Hepatocyte (in vitro differentiated cells): ENCODE measurements around the gene ZNF622. TPM values are rescaled to one million over a fixed set of nuclear protein-coding genes. Genes with fewer than 3 reads are reported as not detected.
"Not testable (repeated sequence)": the region's sequence is repeated elsewhere in the genome, so short reads cannot be mapped to it uniquely, and the experiment has no call there.

Source experiments
- DNase-seq: peaks from one replicate; pipeline ENCODE4 v3.0.0-alpha.2; 2016; ENCODE audit warnings: low spot score
- H2AFZ ChIP-seq: fragments of 200-600 bp; sonication (generic); 2 replicates; pipeline ENCODE4 v1.6.0; 2016; ENCODE audit warnings: antibody characterized with exemption, mild to moderate bottlenecking
- H3K27ac ChIP-seq: fragments of 200-600 bp; sonication (generic); 2 replicates; pipeline ENCODE4 v1.5.1; 2016; ENCODE audit warnings: mild to moderate bottlenecking
- H3K27me3 ChIP-seq: fragments of 200-600 bp; sonication (generic); 2 replicates; pipeline ENCODE4 v1.6.1; 2016
- H3K36me3 ChIP-seq: fragments of 200-600 bp; sonication (generic); replicated peaks from 2 replicates; pipeline ENCODE4 v1.5.1; 2016; ENCODE audit warnings: low read depth; ENCODE audit not compliant: insufficient read depth
- H3K4me1 ChIP-seq: fragments of 200-600 bp; sonication (generic); 2 replicates; pipeline ENCODE4 v1.5.1; 2016; ENCODE audit warnings: mild to moderate bottlenecking, moderate library complexity; ENCODE audit not compliant: insufficient read depth
- H3K4me2 ChIP-seq: fragments of 200-600 bp; sonication (generic); 2 replicates; pipeline ENCODE4 v1.6.0; 2016
- H3K4me3 ChIP-seq: fragments of 200-600 bp; sonication (generic); 2 replicates; pipeline ENCODE4 v1.5.1; 2016; ENCODE audit warnings: mild to moderate bottlenecking
- H3K79me2 ChIP-seq: fragments of 200-600 bp; sonication (generic); 2 replicates; pipeline ENCODE4 v1.6.0; 2017; ENCODE audit warnings: mild to moderate bottlenecking
- H3K9me2 ChIP-seq: fragments of 200-600 bp; sonication (generic); replicated peaks from 2 replicates; pipeline ENCODE4 v1.6.0; 2017; ENCODE audit warnings: mild to moderate bottlenecking; ENCODE audit not compliant: insufficient read depth
- H3K9me3 ChIP-seq: fragments of 200-600 bp; sonication (generic); 2 replicates; pipeline ENCODE4 v1.5.1; 2016; ENCODE audit warnings: low read depth, mild to moderate bottlenecking
- H4K20me1 ChIP-seq: fragments of 200-600 bp; sonication (generic); 2 replicates; pipeline ENCODE4 v1.6.0; 2016; ENCODE audit warnings: mild to moderate bottlenecking; ENCODE audit not compliant: insufficient read depth, poor library complexity, severe bottlenecking
- CTCF ChIP-seq: fragments of 200-600 bp; sonication (generic); IDR thresholded peaks from 2 replicates; pipeline ENCODE4 v1.5.1; 2016; ENCODE audit warnings: antibody characterized with exemption, mild to moderate bottlenecking; ENCODE audit not compliant: poor library complexity
- EZH2 ChIP-seq: fragments of 200-600 bp; sonication (generic); IDR thresholded peaks from 2 replicates; pipeline ENCODE4 v1.6.1; 2016; ENCODE audit warnings: antibody characterized with exemption, mild to moderate bottlenecking, borderline replicate concordance
- EZH2phosphoT487 ChIP-seq: fragments of 200-600 bp; sonication (generic); IDR thresholded peaks from one replicate; pipeline ENCODE4 v1.6.1; 2018; ENCODE audit warnings: antibody characterized with exemption, mild to moderate bottlenecking, low read depth, moderate library complexity; ENCODE audit not compliant: unreplicated experiment, severe bottlenecking
- whole genome bisulfite sequencing: methylation state at CpG from one replicate; pipeline ENCODE4 v1.1.6; 2016; ENCODE audit warnings: low lambda C conversion rate; ENCODE audit errors: missing lambda C conversion rate; 5-methylcytosine and 5-hydroxymethylcytosine counted together
- polyA plus RNA-seq: library from polyadenylated mRNA; unstranded; fragments of >200 nt; fragmentation: Nextera tagmentation; extraction: Ambion mirVana; gene quantifications from 2 replicates; pipeline ENCODE4 v1.2.1, GENCODE V29; 2016
- total RNA-seq: library from RNA; depleted of rRNA; stranded (reverse); fragments of >200 nt; gene quantifications from 2 replicates; pipeline ENCODE4 v1.2.3, GENCODE V29; 2014

Gene ZNF622
- total and polyA plus RNA-seq, 2 experiments from 2014 or later: 44.6 to 49.5 TPM

GRCh38 chr5:16480821-16481538 is 15.4 kb upstream of the ZNF622 start:
- H3K9me3 ChIP-seq: no peaks in the 10 kb centered on the region
- no peak overlapping the region for H2AFZ ChIP-seq
- H3K9me2 ChIP-seq: no peaks in the 10 kb centered on the region
- DNase-seq: no peak
- no peaks in the 10 kb centered on the region for H3K27me3 ChIP-seq
- peaks cover 9% of the 10 kb centered on the region for H3K4me1 ChIP-seq
- H4K20me1 ChIP-seq: no peaks in the 10 kb centered on the region
- WGBS: 88% methylated on average over 6 of the region's 6 CpGs
- H3K27ac ChIP-seq: no peak overlapping the region
- H3K4me3 ChIP-seq: no peak overlapping the region
- no peaks in the 10 kb centered on the region for H3K36me3 ChIP-seq
- TF ChIP-seq EZH2: no peak
- no peak for TF ChIP-seq EZH2phosphoT487
- no peak for TF ChIP-seq CTCF
- no peak overlapping the region for H3K4me2 ChIP-seq
- H3K79me2 ChIP-seq: no peaks in the 10 kb centered on the region

- H3K4me3 ChIP-seq: no peak overlapping the region
- no peaks in the 10 kb centered on the region for H3K36me3 ChIP-seq
- H3K9me2 ChIP-seq: no peaks in the 10 kb centered on the region
- H3K79me2 ChIP-seq: no peaks in the 10 kb centered on the region
- no peak for TF ChIP-seq EZH2
- no peak for TF ChIP-seq EZH2phosphoT487
- TF ChIP-seq CTCF: no peak
- DNase-seq: no peak
- H3K27ac ChIP-seq: no peak overlapping the region
- peaks cover 9% of the 10 kb centered on the region for H3K4me1 ChIP-seq
- no peak overlapping the region for H3K4me2 ChIP-seq
- H3K27me3 ChIP-seq: no peaks in the 10 kb centered on the region
- no peak overlapping the region for H2AFZ ChIP-seq
- no peaks in the 10 kb centered on the region for H3K9me3 ChIP-seq
- H4K20me1 ChIP-seq: no peaks in the 10 kb centered on the region
Observed at GRCh38 chr5:16480144-16480543, 14.5 kb upstream of the ZNF622 start.

- H3K79me2 ChIP-seq: no peaks in the 10 kb centered on the region
- no peaks in the 10 kb centered on the region for H4K20me1 ChIP-seq
- no peak overlapping the region for H3K4me3 ChIP-seq
- H3K9me2 ChIP-seq: no peaks in the 10 kb centered on the region
- no peaks in the 10 kb centered on the region for H3K9me3 ChIP-seq
- no peaks in the 10 kb centered on the region for H3K36me3 ChIP-seq
- no peaks in the 10 kb centered on the region for H3K27me3 ChIP-seq
- H3K4me2 ChIP-seq: no peak overlapping the region
- DNase-seq: no peak
- H3K27ac ChIP-seq: no peak overlapping the region
- H3K4me1 ChIP-seq: peaks cover 5% of the 10 kb centered on the region
- 56% methylated on average over 3 of the region's 3 CpGs for WGBS
- no peak overlapping the region for H2AFZ ChIP-seq
- TF ChIP-seq EZH2phosphoT487 (no peak), CTCF (no peak), EZH2 (no peak)
Observed at GRCh38 chr5:16477541-16477940, 11.9 kb upstream of the ZNF622 start.

GRCh38 chr5:16476417-16476816 is 10.8 kb upstream of the ZNF622 start:
- not testable (repeated sequence) for H3K9me3 ChIP-seq, H3K36me3 ChIP-seq, H3K79me2 ChIP-seq, H2AFZ ChIP-seq, H3K4me2 ChIP-seq, H4K20me1 ChIP-seq, H3K27me3 ChIP-seq, H3K4me3 ChIP-seq, H3K27ac ChIP-seq, H3K4me1 ChIP-seq, H3K9me2 ChIP-seq, DNase-seq
- 94% methylated on average over 3 of the region's 3 CpGs for WGBS
